A172 (cell line): Measurements from ENCODE around the gene CNDP1. TPM values are rescaled to one million over a fixed set of nuclear protein-coding genes. Genes with fewer than 3 reads are reported as not detected.

Experiments
- DNase-seq: peaks from one replicate; pipeline ENCODE4 v3.0.0-alpha.2; 2015; ENCODE audit warnings: low spot score
- total RNA-seq: library from RNA; depleted of rRNA; stranded (reverse); fragments of >200 nt; shearing (Covaris generic); gene quantifications from 2 replicates; pipeline ENCODE4 v1.2.3, GENCODE V29; 2014; rRNA removed

CNDP1 gene
- total RNA-seq, 1 experiment from 2014 or later, result not detected

- DNase-seq, result no peak
Measured at GRCh38 chr18:74624466-74624865, 90.2 kb downstream of the CNDP1 start.

DNA sequence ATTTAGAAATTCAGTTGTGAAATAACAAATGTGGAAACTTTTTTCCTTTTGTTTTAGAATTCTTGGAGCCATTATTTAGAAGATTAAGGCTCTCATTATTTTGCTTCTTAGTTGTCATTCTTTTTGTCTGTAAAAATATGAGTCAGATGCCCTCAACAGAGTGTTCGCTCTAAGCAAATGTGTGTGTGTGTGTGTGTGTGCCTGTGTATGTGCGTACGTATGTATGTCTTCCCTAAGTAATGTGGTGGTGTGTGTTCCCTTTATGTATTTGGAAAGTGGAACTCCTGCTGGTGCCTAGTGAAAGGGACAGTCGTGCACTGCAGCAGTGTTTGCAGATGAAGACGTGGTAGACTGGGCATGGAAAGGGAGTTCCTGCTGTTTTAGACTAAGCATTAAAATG, 90.9 kb downstream of the CNDP1 start:
- no peak for DNase-seq

- no peak for DNase-seq
Measured at GRCh38 chr18:74626049-74626874, 92.0 kb downstream of the CNDP1 start.

DNA sequence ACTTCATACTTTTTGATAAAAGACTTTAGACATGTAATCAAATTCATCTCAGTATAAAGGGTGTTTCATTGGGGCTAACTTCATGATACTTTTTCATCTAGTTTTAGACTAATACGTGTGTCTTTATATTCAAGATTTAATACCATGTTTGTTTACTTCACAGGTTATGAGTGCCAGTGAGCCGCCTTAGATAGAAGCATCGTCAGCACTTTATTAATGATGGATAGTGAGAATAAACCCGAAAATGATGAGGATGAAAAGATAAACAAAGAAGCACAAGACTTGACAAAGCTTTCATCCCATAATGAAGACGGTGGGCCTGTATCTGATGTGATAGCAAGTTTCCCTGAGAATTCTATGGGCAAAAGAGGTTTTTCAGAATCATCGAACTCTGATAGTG, 96.5 kb downstream of the CNDP1 start:
- no peak for DNase-seq

GRCh38 chr18:74631212-74631611, 96.9 kb downstream of the CNDP1 start:
- no peak for DNase-seq

- no peak for DNase-seq
Measured at GRCh38 chr18:74631623-74632350, 97.5 kb downstream of the CNDP1 start.

DNA sequence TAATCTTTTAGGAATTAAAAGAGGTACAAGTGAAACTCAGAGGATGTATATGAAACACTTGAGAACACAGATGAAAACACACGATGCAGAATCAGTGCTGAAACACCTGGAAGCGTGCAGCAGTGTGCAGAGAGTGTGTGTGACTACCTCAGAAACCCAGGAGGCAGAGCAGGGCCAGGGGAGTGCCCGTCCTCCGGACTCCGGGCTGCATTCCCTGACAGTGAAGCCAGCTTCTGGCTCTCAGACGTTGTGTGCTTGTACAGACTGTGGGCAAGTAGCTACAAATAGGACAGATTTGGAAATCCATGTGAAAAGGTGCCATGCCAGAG, 98.0 kb downstream of the CNDP1 start:
- no peak for DNase-seq

- DNase-seq, result no peak
Measured at GRCh38 chr18:74632856-74633255, 98.6 kb downstream of the CNDP1 start.

DNA sequence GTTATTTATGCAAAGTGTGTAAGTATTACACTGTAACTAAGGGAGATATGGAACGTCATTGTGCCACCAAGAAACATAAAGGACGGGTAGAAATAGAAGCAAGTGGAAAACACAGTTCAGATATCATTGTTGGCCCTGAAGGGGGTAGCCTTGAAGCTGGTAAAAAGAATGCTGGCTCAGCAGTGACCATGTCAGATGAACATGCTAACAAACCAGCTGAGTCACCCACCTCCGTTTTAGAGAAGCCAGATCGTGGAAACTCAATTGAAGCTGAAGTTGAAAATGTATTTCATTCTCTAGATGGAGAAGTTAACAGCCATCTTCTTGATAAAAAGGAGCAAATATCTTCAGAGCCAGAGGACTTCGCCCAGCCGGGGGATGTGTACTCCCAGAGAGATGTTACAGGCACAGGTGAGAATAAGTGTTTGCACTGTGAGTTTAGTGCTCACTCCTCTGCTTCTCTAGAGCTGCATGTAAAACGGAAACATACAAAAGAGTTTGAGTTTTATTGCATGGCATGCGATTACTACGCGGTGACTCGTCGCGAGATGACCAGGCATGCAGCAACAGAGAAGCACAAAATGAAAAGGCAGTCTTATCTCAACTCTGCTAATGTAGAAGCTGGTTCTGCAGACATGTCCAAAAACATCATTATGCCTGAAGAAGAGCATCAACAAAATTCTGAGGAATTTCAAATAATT, 99.5 kb downstream of the CNDP1 start:
- DNase-seq, result peak; percentile 4

DNA sequence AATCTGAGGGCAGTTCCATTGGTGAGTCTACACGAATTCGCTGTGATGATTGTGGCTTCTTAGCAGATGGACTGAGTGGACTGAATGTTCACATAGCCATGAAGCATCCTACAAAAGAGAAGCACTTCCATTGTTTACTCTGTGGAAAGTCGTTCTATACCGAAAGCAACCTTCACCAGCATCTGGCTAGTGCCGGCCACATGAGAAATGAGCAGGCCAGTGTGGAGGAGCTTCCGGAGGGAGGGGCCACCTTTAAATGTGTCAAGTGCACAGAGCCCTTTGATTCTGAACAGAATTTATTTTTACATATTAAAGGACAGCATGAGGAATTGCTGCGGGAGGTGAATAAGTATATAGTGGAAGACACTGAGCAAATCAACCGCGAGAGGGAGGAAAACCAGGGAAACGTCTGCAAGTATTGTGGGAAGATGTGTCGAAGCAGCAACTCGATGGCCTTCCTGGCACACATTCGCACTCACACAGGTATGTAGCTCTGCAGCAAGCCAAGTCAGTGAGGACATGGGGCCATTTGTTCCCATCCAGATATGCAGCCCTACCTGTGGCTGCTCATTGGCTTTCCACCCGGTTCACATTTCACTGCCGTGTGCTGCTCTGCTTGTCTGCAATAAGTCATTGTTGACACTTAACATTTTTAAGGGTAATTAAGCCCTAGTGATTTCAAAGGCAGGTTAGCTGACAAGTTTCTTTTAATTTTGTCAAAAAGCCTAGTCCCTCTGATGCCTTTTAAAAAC, 101.1 kb downstream of the CNDP1 start:
- no peak for DNase-seq

Other genes starting within 250 kb of the CNDP1 start
- 0.60 and 5.7 TPM in 2 replicates for gene CYB5A, start 242.5 kb upstream of the CNDP1 start, total RNA-seq
- gene C18orf63, start 218.7 kb upstream of the CNDP1 start, total RNA-seq, result not detected in 2 replicates
- gene DIPK1C, start 77.2 kb upstream of the CNDP1 start, total RNA-seq, result 0.02 TPM in 1 of 2 replicates, not detected in the other
- gene CNDP2, start 38.1 kb upstream of the CNDP1 start, total RNA-seq, result 48.9 and 59.9 TPM in 2 replicates
- 3.5 and 5.7 TPM in 2 replicates for gene ZNF407, start 63.4 kb downstream of the CNDP1 start, total RNA-seq